K562 (cell line): ENCODE data around the gene PTTG1IP. TPM values are rescaled to one million over a fixed set of nuclear protein-coding genes. Genes with fewer than 3 reads are reported as not detected.

Experiments used
- CBX3 ChIP-seq, 2 experiments: IDR thresholded peaks; 1 replicate in 1 of 2; 2 replicates in 1 of 2; pipeline ENCODE4 v1.6.1; 2012; ENCODE audit warnings: inconsistent platforms in 2 of 2, low read length in 2 of 2, borderline replicate concordance in 1 of 2, control low read depth in 1 of 2
- CCNT2 ChIP-seq: IDR thresholded peaks from 2 replicates; pipeline ENCODE4 v1.6.1; 2011; ENCODE audit warnings: borderline replicate concordance, low read depth, mild to moderate bottlenecking, moderate library complexity, mixed read lengths, low read length; ENCODE audit not compliant: insufficient read length; ENCODE audit errors: extremely low read depth
- CREB5 ChIP-seq: fragments of 250-450 bp; sonication (Bioruptor Pico); IDR thresholded peaks from 2 replicates; pipeline ENCODE4 v1.5.0; 2020; ENCODE audit warnings: mild to moderate bottlenecking
- ERF ChIP-seq: fragments of 450-650 bp; formaldehyde crosslinking; IDR thresholded peaks from 2 replicates; pipeline ENCODE4 v1.4.0; 2020; ENCODE audit warnings: mild to moderate bottlenecking, mixed read lengths
- KLF6 ChIP-seq: fragments of 250-450 bp; sonication (Bioruptor Pico); IDR thresholded peaks from 2 replicates; pipeline ENCODE4 v1.4.0; 2020; ENCODE audit warnings: mild to moderate bottlenecking, moderate library complexity, borderline replicate concordance
- MTA1 ChIP-seq: fragments of 450-650 bp; IDR thresholded peaks from 2 replicates; pipeline ENCODE4 v1.6.1; 2017; ENCODE audit warnings: borderline replicate concordance
- PHTF2 ChIP-seq: fragments of 250-450 bp; sonication (Bioruptor Pico); IDR thresholded peaks from 2 replicates; pipeline ENCODE4 v1.5.0; 2021; ENCODE audit warnings: mild to moderate bottlenecking
- POU5F1 ChIP-seq: fragments of 150-350 bp; IDR thresholded peaks from 2 replicates; pipeline ENCODE4 v1.6.1; 2014; ENCODE audit warnings: borderline replicate concordance, low read length, low read depth, mild to moderate bottlenecking; ENCODE audit not compliant: partially characterized antibody
- PURB ChIP-seq: sonication (generic); formaldehyde crosslinking; IDR thresholded peaks from 2 replicates; pipeline ENCODE4 v1.9.0; 2021; ENCODE audit warnings: low read depth, mild to moderate bottlenecking, missing genetic modification reagents
- RBBP5 ChIP-seq: fragments of 200-600 bp; sonication (generic); IDR thresholded peaks from 2 replicates; pipeline ENCODE4 v1.6.1; 2012; ENCODE audit warnings: borderline replicate concordance, mild to moderate bottlenecking, low read length, control low read depth, inconsistent platforms; ENCODE audit not compliant: insufficient read depth, poor library complexity, severe bottlenecking
- TCFL5 ChIP-seq: fragments of 250-450 bp; sonication (Bioruptor Pico); conservative IDR thresholded peaks from 2 replicates; pipeline ENCODE4 v1.6.1; 2021; ENCODE audit warnings: mild to moderate bottlenecking, moderate library complexity, matching md5 sums
- THAP12 ChIP-seq: fragments of 250-450 bp; sonication (Bioruptor Pico); IDR thresholded peaks from 2 replicates; pipeline ENCODE4 v1.9.0; 2021; ENCODE audit warnings: mild to moderate bottlenecking, inconsistent platforms
- TRIM25 ChIP-seq: fragments of 450-650 bp; IDR thresholded peaks from 2 replicates; pipeline ENCODE4 v1.7.0; 2016; ENCODE audit warnings: borderline replicate concordance
- XRCC4 ChIP-seq: IDR thresholded peaks from one replicate; pipeline ENCODE4 v1.6.1; 2011; ENCODE audit not compliant: insufficient read depth, insufficient read length; ENCODE audit errors: extremely low read depth
- ZKSCAN8 ChIP-seq: fragments of 200-800 bp; sonication (Bioruptor generic); IDR thresholded peaks from 2 replicates; pipeline ENCODE4 v1.6.1; 2016; ENCODE audit warnings: missing genetic modification characterization, missing compliant biosample characterization
- ZNF3 ChIP-seq: fragments of 250-450 bp; sonication (Bioruptor Pico); IDR thresholded peaks from 2 replicates; pipeline ENCODE4 v1.5.0; 2021; ENCODE audit warnings: mild to moderate bottlenecking, moderate library complexity
- polyA plus RNA-seq, 8 experiments: library from polyadenylated mRNA; depleted of rRNA in 4 of 8; stranded (reverse) in 5 of 8; unstranded in 3 of 8; fragments of >200 nt; fragmentation: Nextera tagmentation in 2 of 8; fragmentation: Illumina TruSeq in 1 of 8; extraction: Ambion mirVana in 2 of 8; extraction: Trizol in 1 of 8; gene quantifications; 2 replicates each; pipeline versions ENCODE4 v1.2.1 to v1.2.3, GENCODE V29; 2011 to 2014; ENCODE audit warnings: inconsistent platforms in 1 of 8, missing spikeins in 1 of 8
- total RNA-seq, 7 experiments: library from RNA; depleted of rRNA in 6 of 7; stranded (reverse); fragments of >200 nt in 6 of 7; fragmentation: Illumina TruSeq in 2 of 7; extraction: Trizol in 2 of 7; gene quantifications; 2 replicates each; pipeline versions ENCODE4 v1.2.1 to v1.2.3, GENCODE V29; 2011 to 2021; ENCODE audit warnings: low replicate concordance in 1 of 7

PTTG1IP gene
- total and polyA plus RNA-seq, 9 of the 15 experiments (the other 6 are each of a cell fraction or from before 2014, with no cell fraction given): 5.0 to 99.3 (median 82.4) TPM

GRCh38 chr21:44878053-44878982 lies 4.8 kb upstream of the PTTG1IP start (continued):
- TF ChIP-seq KLF6 (CRISPR knock-in tag) (no peak), RBBP5 (no peak), PHTF2 (no peak), ZKSCAN8 (no peak), CCNT2 (no peak), ZNF3 (CRISPR knock-in tag) (no peak), CBX3 (IDR thresholded peaks at IDR 0.05; ENCODE audit: borderline replicate concordance in 1 of 2, low read length in 2 of 2) (no peak), XRCC4 (no peak), ERF (no peak), TRIM25 (no peak), TCFL5 (CRISPR knock-in tag) (peak; percentile 59; the same call in 1 of the 2 replicates), THAP12 (no peak), CREB5 (CRISPR knock-in tag) (no peak), MTA1 (peak; percentile 12; the same call in 1 of the 2 replicates), POU5F1 (no peak), PURB (CRISPR knock-in tag) (no peak)
